ENCODE measurements around the gene FCRL2. TPM values are rescaled to one million over a fixed set of nuclear protein-coding genes. Genes with fewer than 3 reads are reported as not detected.

Gene FCRL2
- total RNA-seq, 1 donor from 2014 or later = not detected

GRCh38 chr1:157782931-157783330, 6.0 kb upstream of the FCRL2 start:
- Histone ChIP-seq H3K27me3 (no peaks in the 10 kb centered on the region), H3K4me1 (no peaks in the 10 kb centered on the region), H3K27ac (no peak overlapping the region), H3K9me3 (no peaks in the 10 kb centered on the region), H3K4me3 (no peak overlapping the region), H3K36me3 (no peaks in the 10 kb centered on the region)
- intact Hi-C loops (cut with DNase I) = no loop called here
- no peak for DNase-seq (ENCODE audit: low spot score in 2 of 2)
- TF ChIP-seq CTCF (IDR thresholded peaks at IDR 0.05) = no peak

- intact Hi-C loops (cut with DNase I) = no loop called here
- Histone ChIP-seq H3K4me3 (no peak overlapping the region), H3K36me3 (no peaks in the 10 kb centered on the region), H3K27me3 (no peaks in the 10 kb centered on the region), H3K9me3 (no peaks in the 10 kb centered on the region), H3K27ac (no peak overlapping the region), H3K4me1 (no peaks in the 10 kb centered on the region)
- no peak for TF ChIP-seq CTCF (IDR thresholded peaks at IDR 0.05)
- DNase-seq (ENCODE audit: low spot score in 2 of 2) = no peak
Measured at GRCh38 chr1:157781048-157781447, 4.1 kb upstream of the FCRL2 start.

- no peak for TF ChIP-seq CTCF (IDR thresholded peaks at IDR 0.05)
- intact Hi-C loops (cut with DNase I) = no loop called here
- no peak overlapping the region for H3K27ac ChIP-seq
- DNase-seq (ENCODE audit: low spot score in 2 of 2) = no peak
- no peaks in the 10 kb centered on the region for H3K9me3 ChIP-seq
- no peaks in the 10 kb centered on the region for H3K27me3 ChIP-seq
- H3K4me3 ChIP-seq = no peak overlapping the region
- no peaks in the 10 kb centered on the region for H3K4me1 ChIP-seq
- no peaks in the 10 kb centered on the region for H3K36me3 ChIP-seq
Measured at GRCh38 chr1:157775101-157775870, 1.6 kb downstream of the FCRL2 start.

GRCh38 chr1:157774412-157774811, 2.5 kb downstream of the FCRL2 start:
- Histone ChIP-seq H3K4me3 (no peak overlapping the region), H3K9me3 (no peaks in the 10 kb centered on the region), H3K4me1 (no peaks in the 10 kb centered on the region), H3K27ac (no peak overlapping the region), H3K36me3 (no peaks in the 10 kb centered on the region), H3K27me3 (no peaks in the 10 kb centered on the region)
- TF ChIP-seq CTCF (IDR thresholded peaks at IDR 0.05) = no peak
- intact Hi-C loops (cut with DNase I) = no loop called here
- DNase-seq (ENCODE audit: low spot score in 2 of 2) = no peak

GRCh38 chr1:157773493-157774350, 3.2 kb downstream of the FCRL2 start:
- no peak for DNase-seq (ENCODE audit: low spot score in 2 of 2)
- Histone ChIP-seq H3K27ac (no peak overlapping the region), H3K36me3 (no peaks in the 10 kb centered on the region), H3K27me3 (no peaks in the 10 kb centered on the region), H3K4me3 (no peak overlapping the region), H3K4me1 (no peaks in the 10 kb centered on the region), H3K9me3 (no peaks in the 10 kb centered on the region)
- intact Hi-C loops (cut with DNase I) = no loop called here
- TF ChIP-seq CTCF (IDR thresholded peaks at IDR 0.05) = no peak
